Activated T-cell treated with anti-CD3 and anti-CD28 coated beads, Interleukin-2, amount 50 U/mL, for 1 hour (primary cell): ENCODE data around the gene CUX1.
"Not testable (repeated sequence)": the region's sequence is repeated elsewhere in the genome, so short reads cannot be mapped to it uniquely, and the experiment has no call there.

ENCODE experiments used
- DNase-seq: peaks from one replicate; pipeline ENCODE4 v3.0.0-alpha.2; 2020

CUX1 gene

GRCh38 chr7:101824440-101824839, 7.0 kb downstream of the CUX1 start:
- no peak for DNase-seq

- no peak for DNase-seq
Observed at GRCh38 chr7:101826081-101826835, 8.8 kb downstream of the CUX1 start.

- no peak for DNase-seq
Observed at GRCh38 chr7:101828301-101829020, 11.0 kb downstream of the CUX1 start.

GRCh38 chr7:101829374-101829773, 11.9 kb downstream of the CUX1 start:
- no peak for DNase-seq

- DNase-seq: no peak
Observed at GRCh38 chr7:101829821-101830220, 12.4 kb downstream of the CUX1 start.

GRCh38 chr7:101831396-101831795, 14.0 kb downstream of the CUX1 start:
- DNase-seq: not testable (repeated sequence)

GRCh38 chr7:101832205-101832631, 14.8 kb downstream of the CUX1 start:
- DNase-seq: no peak

GRCh38 chr7:101832685-101833375, 15.4 kb downstream of the CUX1 start:
- DNase-seq: no peak

GRCh38 chr7:101833799-101834198, 16.4 kb downstream of the CUX1 start:
- DNase-seq: no peak

- DNase-seq: no peak
Observed at GRCh38 chr7:101835136-101835535, 17.7 kb downstream of the CUX1 start.

- DNase-seq: not testable (repeated sequence)
Observed at GRCh38 chr7:101837433-101837832, 20.0 kb downstream of the CUX1 start.

- DNase-seq: no peak
Observed at GRCh38 chr7:101838837-101839483, 21.5 kb downstream of the CUX1 start.

GRCh38 chr7:101841328-101841727, 23.9 kb downstream of the CUX1 start:
- DNase-seq: no peak

- no peak for DNase-seq
Observed at GRCh38 chr7:101843293-101844271, 26.2 kb downstream of the CUX1 start.

GRCh38 chr7:101845974-101846373, 28.5 kb downstream of the CUX1 start:
- DNase-seq: no peak

- no peak for DNase-seq
Observed at GRCh38 chr7:101846800-101847538, 29.5 kb downstream of the CUX1 start.

GRCh38 chr7:101848208-101848951, 31.0 kb downstream of the CUX1 start:
- DNase-seq: no peak

GRCh38 chr7:101849314-101849713, 31.9 kb downstream of the CUX1 start:
- DNase-seq: not testable (repeated sequence)

GRCh38 chr7:101852364-101852763, 34.9 kb downstream of the CUX1 start:
- not testable (repeated sequence) for DNase-seq

- DNase-seq: no peak
Observed at GRCh38 chr7:101853684-101854083, 36.3 kb downstream of the CUX1 start.
